Activated CD4-positive, alpha-beta T cell treated with anti-CD3 and anti-CD28 coated beads, Interleukin-2, amount 50 U/mL, for 16 hours (primary cell): Measurements from ENCODE around the gene SLC25A42.
"Not testable (repeated sequence)": the region's sequence is repeated elsewhere in the genome, so short reads cannot be mapped to it uniquely, and the experiment has no call there.

ENCODE experiments used
- DNase-seq: peaks from one replicate; pipeline ENCODE4 v3.0.0-alpha.2; 2020

Gene SLC25A42

GRCh38 chr19:19139876-19140229, 76.1 kb downstream of the SLC25A42 start:
- no peak for DNase-seq

- no peak for DNase-seq
Observed at GRCh38 chr19:19140476-19140875, 76.7 kb downstream of the SLC25A42 start.

DNA sequence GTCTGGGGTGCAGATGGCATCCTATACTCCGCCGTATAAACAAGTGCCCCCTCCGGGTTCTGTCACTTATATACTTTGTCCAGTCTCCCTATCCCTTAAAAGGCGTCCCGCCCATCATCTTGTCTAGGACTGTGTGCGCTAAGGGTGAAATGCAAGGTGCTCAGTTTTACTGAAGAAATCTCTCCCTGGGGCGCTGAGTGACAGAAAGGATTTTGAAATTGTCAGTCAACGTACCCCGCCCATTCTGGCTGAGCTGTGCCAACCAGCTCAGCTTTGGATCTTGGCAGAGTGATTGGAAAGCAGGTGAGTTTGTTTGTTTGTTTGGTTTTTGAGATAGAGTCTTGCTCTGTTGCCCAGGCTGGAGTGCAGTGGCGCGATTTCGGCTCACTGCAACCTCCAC, 78.6 kb downstream of the SLC25A42 start:
- DNase-seq = no peak

GRCh38 chr19:19145281-19145680, 81.5 kb downstream of the SLC25A42 start:
- no peak for DNase-seq

DNA sequence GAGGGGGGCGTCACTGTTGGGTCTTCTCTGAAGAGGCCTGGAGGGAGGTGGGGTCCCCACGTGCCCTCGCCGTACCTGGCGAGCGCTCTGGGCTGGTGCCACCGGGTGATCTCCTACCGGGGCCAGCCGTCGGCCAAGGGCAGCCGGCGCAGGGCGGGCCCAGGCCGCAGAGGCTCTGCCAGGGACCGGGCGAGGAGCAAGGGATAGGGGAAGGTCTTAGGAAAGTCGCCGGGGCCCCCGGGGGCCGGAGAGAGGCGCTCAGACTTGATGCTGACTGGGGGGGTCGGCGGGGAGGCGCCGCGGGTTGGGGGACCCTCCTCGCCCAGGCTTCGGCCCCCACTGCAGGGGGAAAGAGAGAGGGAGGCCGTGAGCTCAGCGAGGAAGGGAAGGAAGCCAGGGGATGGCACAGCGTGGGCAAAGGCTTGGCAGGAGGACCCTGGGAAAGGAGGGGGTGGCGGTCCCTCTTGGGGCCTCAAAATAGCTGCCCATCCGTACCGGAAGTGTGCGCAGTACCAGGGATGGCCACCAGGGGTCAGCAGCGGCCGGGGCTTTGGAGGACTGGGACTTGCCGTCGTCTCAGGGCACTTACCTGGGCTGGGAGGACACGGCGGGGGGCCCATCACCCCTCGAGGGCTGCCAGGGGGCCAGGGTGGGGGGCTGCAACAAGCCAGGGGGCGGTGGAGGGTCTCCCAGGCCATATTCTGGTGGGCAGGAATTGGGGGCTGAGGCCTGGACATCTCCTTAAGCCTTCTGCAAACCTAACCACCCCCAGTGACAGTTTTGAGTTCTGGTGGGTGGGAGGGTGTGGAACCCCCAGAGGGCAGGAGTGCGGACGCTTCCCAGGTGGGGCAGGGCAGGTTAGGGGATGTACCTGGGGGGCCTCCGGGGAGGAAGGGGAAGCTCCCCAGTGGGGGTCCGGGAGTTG, 82.2 kb downstream of the SLC25A42 start:
- peak; percentile 85 for DNase-seq

- no peak for DNase-seq
Observed at GRCh38 chr19:19146865-19147264, 83.1 kb downstream of the SLC25A42 start.

DNA sequence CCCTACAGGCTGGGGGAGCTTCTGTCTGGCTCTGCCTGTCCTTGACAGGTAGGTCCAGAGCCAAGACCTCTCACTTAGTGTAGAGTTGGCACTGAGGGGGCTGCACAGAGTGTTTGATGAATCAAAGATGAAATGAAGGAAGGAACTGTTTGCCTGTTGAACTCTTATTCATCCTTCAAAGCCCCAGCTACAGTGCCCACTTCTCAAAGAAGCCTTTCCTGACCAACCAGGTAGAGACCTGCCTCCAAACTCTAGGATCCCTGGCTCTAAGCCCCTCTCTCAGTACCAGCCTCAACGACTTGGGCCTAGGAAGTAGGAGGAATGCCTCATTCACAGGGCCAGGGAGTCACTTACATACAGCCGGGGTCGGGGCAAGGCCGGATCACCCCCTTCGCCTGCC, 83.5 kb downstream of the SLC25A42 start:
- no peak for DNase-seq

GRCh38 chr19:19148504-19148903, 84.7 kb downstream of the SLC25A42 start:
- DNase-seq = not testable (repeated sequence)

DNA sequence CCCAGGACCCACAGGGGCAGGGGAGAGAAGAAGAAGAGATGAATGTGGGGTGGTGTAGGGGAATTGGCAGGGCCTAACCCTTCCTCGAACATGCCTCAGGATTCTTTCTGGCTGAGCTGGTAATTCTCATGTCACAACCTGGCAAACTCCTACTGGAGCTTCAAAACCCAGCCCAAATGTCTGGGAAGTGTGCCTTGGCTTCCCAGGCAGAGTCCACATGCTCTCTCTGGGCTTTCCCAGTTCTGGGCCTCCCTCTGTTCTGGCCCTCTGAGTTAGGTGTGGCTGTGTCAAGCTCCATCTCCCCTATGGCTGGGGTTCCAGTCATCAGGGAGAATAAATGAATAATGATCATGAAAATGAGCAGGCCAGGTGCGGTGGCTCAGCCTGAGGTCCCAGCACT, 85.6 kb downstream of the SLC25A42 start:
- DNase-seq = no peak

GRCh38 chr19:19151418-19151817, 87.6 kb downstream of the SLC25A42 start:
- DNase-seq = no peak

- no peak for DNase-seq
Observed at GRCh38 chr19:19152668-19153384, 89.0 kb downstream of the SLC25A42 start.

- no peak for DNase-seq
Observed at GRCh38 chr19:19154768-19155494, 91.1 kb downstream of the SLC25A42 start.

DNA sequence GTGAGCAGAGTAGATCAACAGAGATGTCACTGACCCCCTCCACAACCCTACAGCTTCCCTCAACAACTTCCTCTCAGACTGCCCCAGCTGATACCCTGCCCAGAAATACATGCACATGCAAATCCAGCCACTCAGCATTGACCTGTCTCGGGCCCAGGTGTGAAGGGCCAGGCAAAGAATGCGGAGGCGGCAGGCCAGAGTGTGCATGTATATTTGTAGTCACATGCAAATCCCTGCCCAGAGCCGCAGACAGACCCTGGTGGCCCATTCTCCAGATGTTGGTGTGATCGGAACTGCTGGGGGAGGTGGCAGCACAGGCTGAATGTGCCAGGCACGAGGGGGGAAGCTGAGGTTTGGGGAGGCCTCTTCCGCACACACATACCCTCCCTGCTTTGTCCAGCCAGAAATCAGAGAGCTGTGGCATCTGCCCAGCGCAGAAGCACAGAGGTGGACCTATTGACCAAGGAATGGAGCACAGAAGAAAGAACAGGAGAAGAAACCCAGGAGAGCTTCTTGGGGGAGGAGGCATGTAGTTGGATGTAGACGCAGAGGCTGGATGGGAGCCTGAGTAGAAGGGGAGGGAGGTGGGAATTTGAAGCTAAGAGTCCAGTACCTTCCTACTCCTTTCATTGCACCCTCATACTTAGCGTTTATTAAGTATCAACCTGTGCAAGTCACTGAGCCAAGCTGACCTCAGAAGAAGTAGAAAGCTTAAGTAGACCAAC, 91.9 kb downstream of the SLC25A42 start:
- DNase-seq = no peak

- DNase-seq = no peak
Observed at GRCh38 chr19:19157808-19158207, 94.0 kb downstream of the SLC25A42 start.

GRCh38 chr19:19159534-19159933, 95.7 kb downstream of the SLC25A42 start:
- DNase-seq = no peak

DNA sequence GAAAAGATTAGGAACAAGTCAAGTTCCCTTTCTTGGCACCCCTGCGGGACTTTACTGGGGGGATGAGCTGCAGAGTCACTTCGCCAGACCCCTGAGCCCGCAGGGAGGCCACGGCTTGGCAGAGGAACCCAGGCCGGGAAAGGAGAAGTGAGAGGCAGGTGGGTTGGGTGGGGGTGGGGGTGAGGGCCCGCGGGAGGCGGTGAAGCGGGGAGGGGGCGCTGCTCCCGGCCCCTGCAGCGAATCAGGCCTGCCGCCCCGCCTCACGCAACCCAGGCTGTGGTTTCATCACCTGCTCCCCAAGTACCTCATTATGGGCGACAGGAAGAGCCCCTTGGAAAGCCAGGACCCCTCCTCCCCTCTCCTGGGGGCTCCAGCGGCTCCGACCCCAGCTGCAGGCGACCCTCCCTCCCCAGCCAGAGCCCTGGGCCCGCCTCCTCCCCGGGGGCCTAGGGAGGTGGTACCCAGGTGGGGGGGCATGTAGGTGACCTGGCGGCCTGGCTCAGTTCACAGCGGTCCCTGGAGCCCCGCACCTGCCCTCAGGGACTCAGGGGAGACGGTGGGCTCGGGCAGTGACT, 96.8 kb downstream of the SLC25A42 start:
- DNase-seq = no peak

DNA sequence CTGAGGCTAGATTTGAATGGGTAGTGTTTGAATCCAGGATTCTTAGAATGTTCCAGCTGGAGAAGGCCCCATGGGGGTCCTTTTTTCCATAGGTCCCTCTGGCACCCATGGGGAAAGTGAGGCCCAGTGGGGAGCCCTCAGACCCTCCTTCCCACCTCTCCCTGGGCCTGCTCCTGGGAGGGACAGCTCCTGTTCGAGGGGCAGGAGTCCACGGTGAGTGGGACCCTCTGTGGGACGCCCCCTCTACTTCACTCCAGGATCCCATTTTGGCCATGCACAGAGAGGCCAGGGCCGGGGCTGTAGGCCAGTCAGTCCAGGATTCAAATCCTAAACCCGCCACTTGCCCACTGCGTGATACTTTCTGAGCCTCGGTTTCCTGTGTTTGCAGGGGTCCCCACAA, 98.7 kb downstream of the SLC25A42 start:
- DNase-seq = no peak
